ENCODE results near the gene TNFRSF12A. TPM values are rescaled to one million over a fixed set of nuclear protein-coding genes. Genes with fewer than 3 reads are reported as not detected.
A peak's percentile ranks its signal among the peaks of the same experiment; 100 is the strongest.

Gene TNFRSF12A
- total and polyA plus RNA-seq, 2 of the 13 experiments (the other 11 are each of a cell fraction or from before 2014, with no cell fraction given) = 61.9 to 66.0 TPM

DNA sequence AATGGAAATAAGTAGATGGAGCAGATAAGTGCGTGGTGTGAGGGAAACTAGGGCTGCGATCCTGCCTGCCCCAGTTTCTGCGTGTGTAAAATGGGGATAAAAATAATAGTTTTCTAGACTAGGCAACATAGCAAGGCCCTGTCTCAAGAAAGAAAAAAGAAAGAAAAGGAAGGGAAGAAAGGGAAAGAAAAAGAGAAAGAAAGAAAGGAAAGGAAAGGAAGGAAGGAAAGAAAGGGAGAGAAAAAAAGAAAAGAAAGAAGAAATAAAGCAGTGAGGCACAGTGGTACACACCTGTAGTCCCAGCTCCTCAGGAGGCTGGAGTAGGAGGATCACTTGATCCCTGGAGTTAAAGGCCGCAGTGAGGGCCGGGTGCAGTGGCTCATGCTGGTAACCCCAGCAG lies 37.8 kb upstream of the TNFRSF12A start:
- Histone ChIP-seq H3K4me3 (replicated peaks in 1 of 3; ENCODE audit: insufficient read depth in 1 of 3, low read depth in 2 of 3, low read length in 3 of 3) (no peak overlapping the region), H3K27ac (ENCODE audit: extremely low read length, insufficient read depth, low read length) (no peak overlapping the region), H4K20me1 (ENCODE audit: insufficient read depth, low read length) (no peaks in the 10 kb centered on the region), H2AFZ (ENCODE audit: low read length) (no peak overlapping the region), H3K79me2 (ENCODE audit: insufficient read depth, low read length) (peaks cover 8% of the 10 kb centered on the region), H3K4me2 (ENCODE audit: low read depth, low read length) (no peak overlapping the region), H3K9ac (ENCODE audit: insufficient read depth, low read depth, low read length) (no peak overlapping the region), H3K27me3 (ENCODE audit: control insufficient read depth in 1 of 2, insufficient read depth in 2 of 2, low read length in 2 of 2) (peaks cover 8 to 30% of the 10 kb centered on the region in 2 experiments; a peak in 4 of 5 replicates), H3K9me3 (ENCODE audit: low read length) (no peaks in the 10 kb centered on the region), H3K36me3 (replicated peaks in 1 of 2; ENCODE audit: control insufficient read depth in 1 of 2, insufficient read depth in 2 of 2, low read length in 2 of 2) (no peaks in the 10 kb centered on the region), H3K4me1 (ENCODE audit: insufficient read depth, low read length) (peaks cover 26% of the 10 kb centered on the region)
- ChIA-PET POLR2A (interaction anchor here (0.6 to 3.9 kb wide), 4 partner anchors 18 to 230 kb away, joined by 3 to 48 read pairs (median 17); partner anchors contain the start of genes HCFC1R1, KREMEN2, SRRM2 and THOC6), CTCF (ENCODE audit: low intra/inter-chr PET ratio, low total read pairs) (no interaction called here)
- intact Hi-C loops (cut with micrococcal nuclease; ENCODE audit: unreplicated experiment) = loop anchor here (2.0 kb wide), 1 partner anchor 18 kb away; the partner anchor contains the start of gene KREMEN2
- DNase-seq (ENCODE audit: low spot score) (no peak), ATAC-seq (no peak), FAIRE-seq (no peak)
- TF ChIP-seq SAP130 (CRISPR knock-in tag; IDR thresholded peaks at IDR 0.05; ENCODE audit: low read depth) = no peak
- TF ChIP-seq ZNF629 (CRISPR knock-in tag; conservative IDR thresholded peaks at IDR 0.05) = 0 out of 2 replicates have a peak, but pooled peaks have one; percentile 15
- BruUV-seq (replicated peaks) = no TSS peak
- in situ Hi-C loops (cut with HindIII; ENCODE audit: extremely low pct_ligation_motif_present, low pct_unique_long_range_greater_than_20kb) = no loop called here
- WGBS (ENCODE audit: low lambda C conversion rate) = 46% methylated on average over 5 of the region's 5 CpGs

DNA sequence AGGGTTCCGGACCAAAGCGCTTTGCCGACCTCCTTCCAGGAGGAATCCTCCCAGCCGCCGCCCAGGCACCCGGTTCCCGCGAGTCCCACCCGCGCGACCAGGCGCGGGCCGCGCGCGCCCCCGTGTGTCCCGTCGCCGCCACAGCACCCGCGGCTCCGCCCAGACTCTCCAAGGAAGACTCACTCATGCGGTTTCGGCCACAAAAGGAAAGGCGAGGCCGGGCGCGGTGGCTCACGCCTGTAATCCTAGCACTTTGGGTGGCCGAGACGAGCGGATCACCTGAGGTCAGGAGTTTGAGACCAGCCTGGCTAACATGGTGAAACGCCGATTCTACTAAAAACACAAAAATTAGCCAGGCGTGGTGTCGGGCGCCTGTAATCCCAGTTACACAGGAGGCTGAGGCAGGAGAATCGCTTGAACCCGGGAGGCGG lies 36.4 kb upstream of the TNFRSF12A start:
- H3K4me3 ChIP-seq (replicated peaks in 1 of 3; ENCODE audit: insufficient read depth in 1 of 3, low read depth in 2 of 3, low read length in 3 of 3) = peak overlapping the region in 2 of 3 experiments; percentile 34 to 52; a peak in 2 of 6 replicates
- no peak overlapping the region for H3K9ac ChIP-seq (ENCODE audit: insufficient read depth, low read depth, low read length)
- no peaks in the 10 kb centered on the region for H4K20me1 ChIP-seq (ENCODE audit: insufficient read depth, low read length)
- no peaks in the 10 kb centered on the region for H3K9me3 ChIP-seq (ENCODE audit: low read length)
- ChIA-PET CTCF (ENCODE audit: low intra/inter-chr PET ratio, low total read pairs) (interaction anchor here (1.2 to 1.8 kb wide), 2 partner anchors 20 to 22 kb away, joined by 3 to 12 read pairs; partner anchors contain the start of gene KREMEN2), POLR2A (interaction anchor here (1.0 to 3.9 kb wide), 2 partner anchors 20 to 39 kb away, joined by 5 to 48 read pairs; partner anchors contain the start of genes HCFC1R1, KREMEN2, THOC6 and TNFRSF12A)
- H3K27ac ChIP-seq (ENCODE audit: extremely low read length, insufficient read depth, low read length) = no peak overlapping the region
- DNase-seq (ENCODE audit: low spot score) = peak; percentile 42
- no peak for FAIRE-seq
- H3K27me3 ChIP-seq (ENCODE audit: control insufficient read depth in 1 of 2, insufficient read depth in 2 of 2, low read length in 2 of 2) = peaks cover 13 to 43% of the 10 kb centered on the region in 2 experiments; a peak in 4 of 5 replicates
- no peak overlapping the region for H2AFZ ChIP-seq (ENCODE audit: low read length)
- intact Hi-C loops (cut with micrococcal nuclease; ENCODE audit: unreplicated experiment) (loop anchor here (2.0 kb wide), 1 partner anchor 19 kb away; the partner anchor contains the start of gene KREMEN2), in situ Hi-C loops (cut with HindIII; ENCODE audit: extremely low pct_ligation_motif_present, low pct_unique_long_range_greater_than_20kb) (no loop called here)
- 12% methylated on average over 13 of the region's 42 CpGs for WGBS (ENCODE audit: low lambda C conversion rate)
- H3K4me1 ChIP-seq (ENCODE audit: insufficient read depth, low read length) = peaks cover 26% of the 10 kb centered on the region
- H3K36me3 ChIP-seq (replicated peaks in 1 of 2; ENCODE audit: control insufficient read depth in 1 of 2, insufficient read depth in 2 of 2, low read length in 2 of 2) = no peaks in the 10 kb centered on the region
- peaks cover 8% of the 10 kb centered on the region for H3K79me2 ChIP-seq (ENCODE audit: insufficient read depth, low read length)
- ATAC-seq = peak; percentile 18; the same call in 2 of the 3 replicates
- peak overlapping the region; percentile 79 for H3K4me2 ChIP-seq (ENCODE audit: low read depth, low read length)
- BruUV-seq (replicated peaks) = no TSS peak
- TF ChIP-seq ZNF331 (CRISPR knock-in tag; IDR thresholded peaks at IDR 0.05) (peak; percentile 54; the same call in 1 of the 2 replicates), ZNF501 (CRISPR knock-in tag; IDR thresholded peaks at IDR 0.05) (peak; percentile 50; the same call in 1 of the 2 replicates), ZNF207 (IDR thresholded peaks at IDR 0.05; ENCODE audit: borderline replicate concordance) (no peak), ATAD3A (CRISPR knock-in tag; IDR thresholded peaks at IDR 0.05) (no peak), EEA1 (CRISPR knock-in tag; IDR thresholded peaks at IDR 0.05; ENCODE audit: borderline replicate concordance) (no peak), HNRNPL (IDR thresholded peaks at IDR 0.05; ENCODE audit: low read depth, low read length) (no peak), PHB2 (IDR thresholded peaks at IDR 0.05; ENCODE audit: partially characterized antibody) (no peak), ASH2L (IDR thresholded peaks at IDR 0.05; ENCODE audit: insufficient read length, low read depth, low read length) (no peak), CC2D1A (CRISPR knock-in tag; IDR thresholded peaks at IDR 0.05) (no peak), SIX4 (CRISPR knock-in tag; IDR thresholded peaks at IDR 0.05) (no peak), ZNF788 (CRISPR knock-in tag; IDR thresholded peaks at IDR 0.05; ENCODE audit: borderline replicate concordance) (no peak), ZNF883 (CRISPR knock-in tag; IDR thresholded peaks at IDR 0.05; ENCODE audit: not compliant biosample characterization) (no peak), CENPX (CRISPR knock-in tag; IDR thresholded peaks at IDR 0.05) (no peak)
- TF ChIP-seq, protein P1, sequence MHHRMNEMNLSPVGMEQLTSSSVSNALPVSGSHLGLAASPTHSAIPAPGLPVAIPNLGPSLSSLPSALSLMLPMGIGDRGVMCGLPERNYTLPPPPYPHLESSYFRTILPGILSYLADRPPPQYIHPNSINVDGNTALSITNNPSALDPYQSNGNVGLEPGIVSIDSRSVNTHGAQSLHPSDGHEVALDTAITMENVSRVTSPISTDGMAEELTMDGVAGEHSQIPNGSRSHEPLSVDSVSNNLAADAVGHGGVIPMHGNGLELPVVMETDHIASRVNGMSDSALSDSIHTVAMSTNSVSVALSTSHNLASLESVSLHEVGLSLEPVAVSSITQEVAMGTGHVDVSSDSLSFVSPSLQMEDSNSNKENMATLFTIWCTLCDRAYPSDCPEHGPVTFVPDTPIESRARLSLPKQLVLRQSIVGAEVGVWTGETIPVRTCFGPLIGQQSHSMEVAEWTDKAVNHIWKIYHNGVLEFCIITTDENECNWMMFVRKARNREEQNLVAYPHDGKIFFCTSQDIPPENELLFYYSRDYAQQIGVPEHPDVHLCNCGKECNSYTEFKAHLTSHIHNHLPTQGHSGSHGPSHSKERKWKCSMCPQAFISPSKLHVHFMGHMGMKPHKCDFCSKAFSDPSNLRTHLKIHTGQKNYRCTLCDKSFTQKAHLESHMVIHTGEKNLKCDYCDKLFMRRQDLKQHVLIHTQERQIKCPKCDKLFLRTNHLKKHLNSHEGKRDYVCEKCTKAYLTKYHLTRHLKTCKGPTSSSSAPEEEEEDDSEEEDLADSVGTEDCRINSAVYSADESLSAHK (CRISPR knock-in tag; IDR thresholded peaks at IDR 0.05; ENCODE audit: borderline replicate concordance) = no peak
- TF ChIP-seq, protein P2, sequence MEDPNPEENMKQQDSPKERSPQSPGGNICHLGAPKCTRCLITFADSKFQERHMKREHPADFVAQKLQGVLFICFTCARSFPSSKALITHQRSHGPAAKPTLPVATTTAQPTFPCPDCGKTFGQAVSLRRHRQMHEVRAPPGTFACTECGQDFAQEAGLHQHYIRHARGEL (CRISPR knock-in tag; IDR thresholded peaks at IDR 0.05) = no peak

Data from HepG2 (cell line).